PC-9 (cell line): Measurements from ENCODE around the gene ZNF443.
"Not testable (repeated sequence)": the region's sequence is repeated elsewhere in the genome, so short reads cannot be mapped to it uniquely, and the experiment has no call there.

ENCODE experiments used
- CTCF ChIP-seq: fragments of 200-600 bp; sonication (generic); conservative IDR thresholded peaks from 2 replicates; pipeline ENCODE4 v1.6.1; 2017; ENCODE audit warnings: mixed run types, antibody characterized with exemption, mild to moderate bottlenecking, moderate library complexity
- EZH2 ChIP-seq: fragments of 200-600 bp; sonication (generic); IDR thresholded peaks from 2 replicates; pipeline ENCODE4 v1.8.0; 2017; ENCODE audit warnings: antibody characterized with exemption, low read depth

- not testable (repeated sequence) for TF ChIP-seq EZH2, CTCF
Observed at GRCh38 chr19:12386365-12386764, 54.5 kb downstream of the ZNF443 start.
